Measurements from ENCODE around the gene RNF144A.
A peak's percentile ranks its signal among the peaks of the same experiment; 100 is the strongest.

RNF144A gene

DNA sequence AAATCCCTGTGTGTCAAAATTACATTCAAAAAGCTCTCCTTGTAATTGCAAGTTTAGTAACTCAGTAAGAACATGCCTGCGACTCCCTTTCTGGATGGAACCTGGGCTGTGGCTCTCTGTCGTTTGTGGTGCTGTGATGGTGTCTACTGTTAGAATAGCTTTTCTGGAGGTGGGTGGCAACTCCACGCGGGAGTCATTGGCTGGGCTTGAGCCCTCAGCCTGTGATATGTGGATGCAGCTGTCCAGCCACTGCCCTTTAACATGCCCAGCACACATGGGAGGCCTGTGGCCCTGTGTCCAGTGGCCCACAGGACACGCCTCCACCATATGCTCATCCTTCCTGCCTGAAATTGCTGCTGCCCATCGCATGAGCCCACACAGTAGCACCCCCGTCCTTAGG is 124.2 kb downstream of the RNF144A start:
- Histone ChIP-seq H3K4me2 (ENCODE audit: low read depth, low read length) (no peak overlapping the region), H3K79me2 (ENCODE audit: low read length) (no peaks in the 10 kb centered on the region), H3K4me3 (ENCODE audit: low read length) (no peak overlapping the region), H3K27ac (ENCODE audit: low read length) (no peak overlapping the region), H3K9me3 (replicated peaks; ENCODE audit: insufficient read depth, low read length) (no peaks in the 10 kb centered on the region), H4K20me1 (ENCODE audit: insufficient read depth, low read length) (no peaks in the 10 kb centered on the region), H3K9ac (ENCODE audit: low read length) (no peak overlapping the region), H3F3A (ENCODE audit: insufficient read depth, low read length) (no peaks in the 10 kb centered on the region), H3K27me3 (replicated peaks; ENCODE audit: insufficient read depth, low read length) (no peaks in the 10 kb centered on the region), H2AFZ (ENCODE audit: low read length) (no peak overlapping the region), H3K36me3 (replicated peaks; ENCODE audit: insufficient read depth, low read length) (no peaks in the 10 kb centered on the region), H3K9me2 (replicated peaks; ENCODE audit: insufficient read depth, low read length) (no peaks in the 10 kb centered on the region), H3K4me1 (ENCODE audit: low read length) (no peaks in the 10 kb centered on the region)
- no peak for DNase-seq
- TF ChIP-seq, protein P1, sequence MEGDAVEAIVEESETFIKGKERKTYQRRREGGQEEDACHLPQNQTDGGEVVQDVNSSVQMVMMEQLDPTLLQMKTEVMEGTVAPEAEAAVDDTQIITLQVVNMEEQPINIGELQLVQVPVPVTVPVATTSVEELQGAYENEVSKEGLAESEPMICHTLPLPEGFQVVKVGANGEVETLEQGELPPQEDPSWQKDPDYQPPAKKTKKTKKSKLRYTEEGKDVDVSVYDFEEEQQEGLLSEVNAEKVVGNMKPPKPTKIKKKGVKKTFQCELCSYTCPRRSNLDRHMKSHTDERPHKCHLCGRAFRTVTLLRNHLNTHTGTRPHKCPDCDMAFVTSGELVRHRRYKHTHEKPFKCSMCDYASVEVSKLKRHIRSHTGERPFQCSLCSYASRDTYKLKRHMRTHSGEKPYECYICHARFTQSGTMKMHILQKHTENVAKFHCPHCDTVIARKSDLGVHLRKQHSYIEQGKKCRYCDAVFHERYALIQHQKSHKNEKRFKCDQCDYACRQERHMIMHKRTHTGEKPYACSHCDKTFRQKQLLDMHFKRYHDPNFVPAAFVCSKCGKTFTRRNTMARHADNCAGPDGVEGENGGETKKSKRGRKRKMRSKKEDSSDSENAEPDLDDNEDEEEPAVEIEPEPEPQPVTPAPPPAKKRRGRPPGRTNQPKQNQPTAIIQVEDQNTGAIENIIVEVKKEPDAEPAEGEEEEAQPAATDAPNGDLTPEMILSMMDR (IDR thresholded peaks at IDR 0.05; ENCODE audit: low read length), result no peak
- TF ChIP-seq EZH2 (optimal IDR thresholded peaks at IDR 0.05; ENCODE audit: low read depth, low read length), result no peak

DNA sequence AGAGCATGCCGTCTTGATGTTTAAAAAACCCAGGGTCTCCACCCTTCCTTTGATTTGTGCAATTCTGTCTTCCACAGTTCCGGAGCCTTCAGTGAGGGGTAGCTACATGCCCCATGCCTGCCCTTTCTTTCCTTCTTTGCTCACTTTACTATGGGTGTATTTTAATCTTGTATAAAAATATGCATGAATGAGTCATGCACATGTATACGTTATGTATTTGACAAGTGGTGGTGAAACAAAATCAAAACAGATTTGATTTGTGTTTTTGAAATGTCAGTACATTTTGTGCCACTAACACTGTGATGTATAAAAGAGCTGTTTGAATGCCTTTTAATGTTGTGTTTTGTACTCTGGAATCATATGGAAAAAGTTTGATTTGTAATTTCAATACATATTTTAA is 126.5 kb downstream of the RNF144A start:
- no peak overlapping the region for H3K4me3 ChIP-seq (ENCODE audit: low read length)
- TF ChIP-seq EZH2 (optimal IDR thresholded peaks at IDR 0.05; ENCODE audit: low read depth, low read length) (no peak), EZH2phosphoT487 (IDR thresholded peaks at IDR 0.05; ENCODE audit: low read length) (no peak)
- TF ChIP-seq, protein P1 (IDR thresholded peaks at IDR 0.05; ENCODE audit: low read length), result no peak

DNA sequence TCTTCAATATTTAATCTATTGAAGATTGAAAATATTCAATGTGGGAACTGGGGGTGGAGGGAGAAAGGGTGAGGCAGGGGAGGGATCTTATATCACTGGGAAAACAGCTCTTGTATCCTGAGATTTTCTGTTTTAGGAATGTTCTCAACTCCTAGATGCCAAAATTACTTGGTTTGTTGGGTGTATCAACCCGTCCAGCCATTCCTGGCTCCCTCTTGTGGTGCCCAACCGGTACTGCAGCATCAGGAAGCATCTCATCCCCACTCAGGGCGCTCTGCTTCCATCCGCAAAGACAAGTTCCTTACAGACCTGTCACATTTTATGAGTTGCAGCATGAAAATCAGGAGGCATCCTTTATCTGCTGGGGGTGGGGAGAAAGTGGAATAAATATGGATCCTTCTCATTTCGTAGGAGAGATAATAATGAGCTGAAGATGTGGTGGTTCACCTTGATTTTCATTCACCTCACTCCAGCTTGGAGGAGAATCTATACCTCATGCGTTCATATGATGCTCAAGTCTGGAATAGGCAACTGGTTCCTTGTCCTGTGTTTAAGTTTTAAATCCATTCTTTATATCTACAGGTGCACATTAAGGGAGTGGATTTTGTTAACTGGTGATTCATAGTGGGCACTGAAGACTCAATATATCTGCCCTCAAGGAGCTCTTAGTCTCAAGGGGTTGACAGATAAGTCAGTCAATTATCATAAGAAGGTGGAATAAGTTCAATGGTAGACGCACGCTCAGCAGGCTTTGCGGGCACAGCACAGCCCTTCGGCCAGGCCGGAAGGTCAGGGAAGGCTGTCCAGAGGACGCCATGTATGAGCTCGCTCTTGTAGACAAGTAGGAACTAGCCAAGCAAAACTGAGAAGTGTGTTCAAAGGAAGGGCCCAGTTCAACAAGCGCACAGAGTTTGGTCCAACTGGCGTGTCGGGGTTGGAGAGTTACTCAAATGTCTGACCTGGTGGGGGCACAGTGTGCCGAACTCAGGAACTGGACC is 127.3 kb downstream of the RNF144A start:
- no peaks in the 10 kb centered on the region for H3K36me3 ChIP-seq (replicated peaks; ENCODE audit: insufficient read depth, low read length)
- no peak overlapping the region for H3K4me2 ChIP-seq (ENCODE audit: low read depth, low read length)
- H3K79me2 ChIP-seq (ENCODE audit: low read length), result no peaks in the 10 kb centered on the region
- no peak overlapping the region for H3K27ac ChIP-seq (ENCODE audit: low read length)
- no peaks in the 10 kb centered on the region for H4K20me1 ChIP-seq (ENCODE audit: insufficient read depth, low read length)
- peak; percentile 34 for DNase-seq
- no peaks in the 10 kb centered on the region for H3K9me2 ChIP-seq (replicated peaks; ENCODE audit: insufficient read depth, low read length)
- no peak overlapping the region for H3K4me3 ChIP-seq (ENCODE audit: low read length)
- no peaks in the 10 kb centered on the region for H3K9me3 ChIP-seq (replicated peaks; ENCODE audit: insufficient read depth, low read length)
- H3K9ac ChIP-seq (ENCODE audit: low read length), result no peak overlapping the region
- H3K27me3 ChIP-seq (replicated peaks; ENCODE audit: insufficient read depth, low read length), result no peaks in the 10 kb centered on the region
- H3K4me1 ChIP-seq (ENCODE audit: low read length), result no peaks in the 10 kb centered on the region
- TF ChIP-seq, protein P1 (IDR thresholded peaks at IDR 0.05; ENCODE audit: low read length), result peak; percentile 93
- TF ChIP-seq EZH2phosphoT487 (IDR thresholded peaks at IDR 0.05; ENCODE audit: low read length), result no peak
- H2AFZ ChIP-seq (ENCODE audit: low read length), result no peak overlapping the region
- no peaks in the 10 kb centered on the region for H3F3A ChIP-seq (ENCODE audit: insufficient read depth, low read length)

More for the DNA sequence above, 126.5 kb downstream of the RNF144A start:
- H3K79me2 ChIP-seq (ENCODE audit: low read length), result no peaks in the 10 kb centered on the region
- no peak overlapping the region for H3K27ac ChIP-seq (ENCODE audit: low read length)
- no peak overlapping the region for H3K4me2 ChIP-seq (ENCODE audit: low read depth, low read length)
- H2AFZ ChIP-seq (ENCODE audit: low read length), result no peak overlapping the region
- H3K4me1 ChIP-seq (ENCODE audit: low read length), result no peaks in the 10 kb centered on the region
- DNase-seq, result no peak
- no peak overlapping the region for H3K9ac ChIP-seq (ENCODE audit: low read length)
- no peaks in the 10 kb centered on the region for H3K36me3 ChIP-seq (replicated peaks; ENCODE audit: insufficient read depth, low read length)
- no peaks in the 10 kb centered on the region for H3K9me3 ChIP-seq (replicated peaks; ENCODE audit: insufficient read depth, low read length)
- no peaks in the 10 kb centered on the region for H3K27me3 ChIP-seq (replicated peaks; ENCODE audit: insufficient read depth, low read length)
- no peaks in the 10 kb centered on the region for H4K20me1 ChIP-seq (ENCODE audit: insufficient read depth, low read length)
- H3K9me2 ChIP-seq (replicated peaks; ENCODE audit: insufficient read depth, low read length), result no peaks in the 10 kb centered on the region
- no peaks in the 10 kb centered on the region for H3F3A ChIP-seq (ENCODE audit: insufficient read depth, low read length)

Measured in MM.1S (cell line).